CD8-positive, alpha-beta memory T cell (primary cell): ENCODE measurements around the gene BANP. TPM values are rescaled to one million over a fixed set of nuclear protein-coding genes. Genes with fewer than 3 reads are reported as not detected.

Experiments used
- CTCF ChIA-PET: fragments of 350-600 bp; sonication (Branson Sonifier 250); formaldehyde crosslinking; loops from one replicate; lab custom pipeline; 2021; ENCODE audit warnings: antibody characterized with exemption; lab: Charles Lee
- POLR2A ChIA-PET: fragments of 350-600 bp; sonication (Branson Sonifier 250); formaldehyde crosslinking; loops from one replicate; lab custom pipeline; 2021; ENCODE audit warnings: antibody characterized with exemption; lab: Charles Lee
- DNase-seq, 5 donors: peaks; one replicate each; pipeline versions ENCODE4 v3.0.0 to v3.0.0-alpha.2; 2020 to 2022; ENCODE audit warnings: mixed read lengths in 1 of 5
- H3K27ac ChIP-seq: one replicate; pipeline ENCODE4 v1.7.0; 2013; ENCODE audit warnings: low read depth, mild to moderate bottlenecking, low read length, moderate library complexity
- H3K27me3 ChIP-seq: 2 replicates; pipeline ENCODE4 v1.7.0; 2013; ENCODE audit warnings: low read length, mild to moderate bottlenecking; ENCODE audit not compliant: insufficient read depth, poor library complexity, severe bottlenecking
- H3K36me3 ChIP-seq: 2 replicates; pipeline ENCODE4 v1.7.0; 2013; ENCODE audit warnings: mild to moderate bottlenecking, low read length, moderate library complexity; ENCODE audit not compliant: insufficient read depth
- H3K4me1 ChIP-seq: 2 replicates; pipeline ENCODE4 v1.7.0; 2013; ENCODE audit warnings: mild to moderate bottlenecking, low read length, moderate library complexity; ENCODE audit not compliant: insufficient read depth
- H3K4me3 ChIP-seq: 2 replicates; pipeline ENCODE4 v1.7.0; 2013; ENCODE audit warnings: mild to moderate bottlenecking, low read length
- H3K9me3 ChIP-seq: 2 replicates; pipeline ENCODE4 v1.7.0; 2013; ENCODE audit warnings: mild to moderate bottlenecking, low read length
- H3K27ac Mint-ChIP-seq, 8 donors: one replicate each; pipeline ENCODE4 v1.8.0; 2020 to 2021; ENCODE audit warnings: mixed read lengths in 8 of 8, mild to moderate bottlenecking in 6 of 8, inconsistent platforms in 3 of 8, moderate library complexity in 3 of 8
- H3K27me3 Mint-ChIP-seq, 2 donors: one replicate each; pipeline ENCODE4 v1.8.0; 2020 to 2021; ENCODE audit warnings: mixed read lengths in 2 of 2, mild to moderate bottlenecking in 1 of 2, moderate library complexity in 1 of 2
- H3K36me3 Mint-ChIP-seq, 3 donors: one replicate each; pipeline ENCODE4 v1.8.0; 2020 to 2021; ENCODE audit warnings: mixed read lengths in 3 of 3, inconsistent platforms in 1 of 3, mild to moderate bottlenecking in 1 of 3
- H3K4me1 Mint-ChIP-seq, 3 donors: one replicate each; pipeline ENCODE4 v1.8.0; 2020 to 2021; ENCODE audit warnings: mixed read lengths in 3 of 3, inconsistent platforms in 1 of 3, mild to moderate bottlenecking in 1 of 3
- H3K4me3 Mint-ChIP-seq, 7 donors: one replicate each; pipeline ENCODE4 v1.8.0; 2020 to 2021; ENCODE audit warnings: mixed read lengths in 7 of 7, mild to moderate bottlenecking in 6 of 7, moderate library complexity in 4 of 7, inconsistent platforms in 2 of 7
- H3K9me3 Mint-ChIP-seq, 5 donors: one replicate each; pipeline ENCODE4 v1.8.0; 2020 to 2022; ENCODE audit warnings: mixed read lengths in 5 of 5, mild to moderate bottlenecking in 3 of 5, moderate library complexity in 2 of 5, inconsistent platforms in 1 of 5
- polyA plus RNA-seq: library from polyadenylated mRNA; unstranded; fragments of 300-500 nt; fragmentation: Illumina TruSeq; gene quantifications from one replicate; pipeline ENCODE4 v1.2.3, GENCODE V29; 2021
- total RNA-seq, 2 experiments: library from RNA; stranded (reverse); gene quantifications; one replicate each; pipeline ENCODE4 v1.2.3, GENCODE V29; 2021

BANP gene
- total and polyA plus RNA-seq, 3 experiments from 2014 or later: 28.5 to 32.5 (median 29.5) TPM

- H3K4me3 Mint-ChIP-seq: no peak overlapping the region
- H3K36me3 ChIP-seq: peaks cover 32% of the 10 kb centered on the region
- peak overlapping the region in 1 of 8 donors; percentile 1 for H3K27ac Mint-ChIP-seq
- H3K4me1 ChIP-seq: no peaks in the 10 kb centered on the region
- no peaks in the 10 kb centered on the region for H3K27me3 ChIP-seq
- H3K4me1 Mint-ChIP-seq: peaks cover 0 to 7% (median 4%) of the 10 kb centered on the region in 3 donors
- peaks cover 4 to 92% (median 18%) of the 10 kb centered on the region in 3 donors for H3K36me3 Mint-ChIP-seq
- H3K9me3 ChIP-seq: no peaks in the 10 kb centered on the region
- peak in 1 of 5 donors; percentile 25 for DNase-seq
- CTCF ChIA-PET: no interaction called here
- H3K4me3 ChIP-seq: no peak overlapping the region
- H3K27me3 Mint-ChIP-seq: no peaks in the 10 kb centered on the region
- H3K27ac ChIP-seq: no peak overlapping the region
- H3K9me3 Mint-ChIP-seq: no peaks in the 10 kb centered on the region
- POLR2A ChIA-PET: no interaction called here
Measured at GRCh38 chr16:88008840-88009239, 57.6 kb downstream of the BANP start.

DNA sequence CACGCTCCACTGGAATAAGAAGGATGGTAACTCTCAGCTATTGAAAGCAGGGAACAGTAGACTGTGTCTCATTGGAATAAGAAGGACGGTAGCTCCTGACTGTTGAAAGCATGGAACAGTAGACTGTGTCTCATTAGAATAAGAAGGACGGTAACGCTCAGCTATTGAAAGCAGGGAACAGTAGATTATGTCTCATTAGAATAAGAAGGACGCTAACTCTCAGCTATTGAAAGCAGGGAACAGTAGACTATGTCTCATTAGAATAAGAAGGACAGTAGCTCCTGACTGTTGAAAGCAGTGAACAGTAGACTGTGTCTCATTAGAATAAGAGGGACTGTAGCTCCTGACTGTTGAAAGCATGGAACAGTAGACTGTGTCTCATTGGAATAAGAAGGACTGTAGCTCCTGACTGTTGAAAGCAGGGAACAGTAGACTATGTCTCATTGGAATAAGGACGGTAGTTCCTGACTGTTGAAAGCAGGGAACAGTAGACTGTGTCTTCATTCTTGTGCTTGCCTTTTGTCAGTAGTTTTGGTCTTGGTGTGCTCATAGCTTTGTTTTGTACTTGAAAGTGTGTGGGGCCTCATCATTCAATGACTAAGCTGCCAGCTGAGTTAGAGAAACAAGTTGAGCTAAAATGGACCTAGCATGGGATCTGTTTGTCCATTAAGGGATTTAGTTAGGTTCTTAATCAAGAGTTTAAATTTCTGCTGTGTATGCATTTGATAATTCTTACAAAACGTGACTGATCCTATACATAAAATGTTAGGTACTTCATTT, 58.5 kb downstream of the BANP start:
- H3K36me3 ChIP-seq: peaks cover 30% of the 10 kb centered on the region
- H3K27me3 ChIP-seq: no peaks in the 10 kb centered on the region
- no peak overlapping the region for H3K27ac ChIP-seq
- Mint-ChIP-seq H3K27ac (peak overlapping the region in 3 of 8 donors; percentile 7 to 36 (median 10)), H3K27me3 (no peaks in the 10 kb centered on the region), H3K9me3 (no peaks in the 10 kb centered on the region), H3K4me1 (peaks cover 0 to 7% (median 2%) of the 10 kb centered on the region in 3 donors), H3K4me3 (no peak overlapping the region), H3K36me3 (peaks cover 0 to 90% (median 15%) of the 10 kb centered on the region in 3 donors)
- POLR2A ChIA-PET: no interaction called here
- DNase-seq: no peak
- CTCF ChIA-PET: no interaction called here
- H3K9me3 ChIP-seq: no peaks in the 10 kb centered on the region
- H3K4me1 ChIP-seq: no peaks in the 10 kb centered on the region
- H3K4me3 ChIP-seq: no peak overlapping the region

GRCh38 chr16:88010343-88010967, 59.2 kb downstream of the BANP start:
- H3K4me1 Mint-ChIP-seq: peaks cover 0 to 7% (median 2%) of the 10 kb centered on the region in 3 donors
- Histone ChIP-seq H3K4me3 (no peak overlapping the region), H3K27ac (no peak overlapping the region), H3K27me3 (no peaks in the 10 kb centered on the region), H3K36me3 (peaks cover 23% of the 10 kb centered on the region), H3K9me3 (no peaks in the 10 kb centered on the region), H3K4me1 (no peaks in the 10 kb centered on the region)
- H3K9me3 Mint-ChIP-seq: no peaks in the 10 kb centered on the region
- H3K27me3 Mint-ChIP-seq: no peaks in the 10 kb centered on the region
- peak overlapping the region in 1 of 8 donors; percentile 29 for H3K27ac Mint-ChIP-seq
- H3K4me3 Mint-ChIP-seq: no peak overlapping the region
- DNase-seq: peak in 1 of 5 donors; percentile 16
- ChIA-PET CTCF (no interaction called here), POLR2A (no interaction called here)
- H3K36me3 Mint-ChIP-seq: peaks cover 0 to 88% (median 15%) of the 10 kb centered on the region in 3 donors

- H3K27ac Mint-ChIP-seq: peak overlapping the region in 1 of 8 donors; percentile 29
- H3K4me3 Mint-ChIP-seq: no peak overlapping the region
- Histone ChIP-seq H3K27me3 (no peaks in the 10 kb centered on the region), H3K4me3 (no peak overlapping the region), H3K36me3 (peaks cover 21% of the 10 kb centered on the region), H3K27ac (no peak overlapping the region), H3K4me1 (no peaks in the 10 kb centered on the region), H3K9me3 (no peaks in the 10 kb centered on the region)
- ChIA-PET POLR2A (no interaction called here), CTCF (no interaction called here)
- no peaks in the 10 kb centered on the region for H3K27me3 Mint-ChIP-seq
- H3K9me3 Mint-ChIP-seq: no peaks in the 10 kb centered on the region
- peaks cover 0 to 7% (median 2%) of the 10 kb centered on the region in 3 donors for H3K4me1 Mint-ChIP-seq
- peaks cover 0 to 82% (median 15%) of the 10 kb centered on the region in 3 donors for H3K36me3 Mint-ChIP-seq
- peak in 1 of 5 donors; percentile 30 for DNase-seq
Measured at GRCh38 chr16:88010968-88011483, 59.8 kb downstream of the BANP start.

DNA sequence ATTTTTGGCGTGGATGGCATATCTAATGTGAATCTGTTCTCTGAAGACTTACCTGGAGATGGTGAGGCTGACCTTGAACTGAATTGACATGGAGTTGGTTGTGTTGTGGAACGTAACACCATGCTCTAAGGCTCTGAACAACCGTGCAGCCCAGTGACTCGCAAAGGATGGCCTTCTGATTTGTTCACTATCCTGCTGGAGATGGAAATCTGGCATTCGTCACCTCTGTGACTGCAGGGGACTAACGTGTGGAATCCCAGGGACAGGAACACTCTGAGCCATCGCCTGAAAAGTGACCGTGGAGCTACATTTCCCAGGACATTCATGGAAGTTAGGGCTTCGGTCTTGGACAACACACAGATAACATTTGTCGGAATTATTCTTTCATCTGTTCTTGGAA, 61.1 kb downstream of the BANP start:
- H3K27ac Mint-ChIP-seq: no peak overlapping the region

DNA sequence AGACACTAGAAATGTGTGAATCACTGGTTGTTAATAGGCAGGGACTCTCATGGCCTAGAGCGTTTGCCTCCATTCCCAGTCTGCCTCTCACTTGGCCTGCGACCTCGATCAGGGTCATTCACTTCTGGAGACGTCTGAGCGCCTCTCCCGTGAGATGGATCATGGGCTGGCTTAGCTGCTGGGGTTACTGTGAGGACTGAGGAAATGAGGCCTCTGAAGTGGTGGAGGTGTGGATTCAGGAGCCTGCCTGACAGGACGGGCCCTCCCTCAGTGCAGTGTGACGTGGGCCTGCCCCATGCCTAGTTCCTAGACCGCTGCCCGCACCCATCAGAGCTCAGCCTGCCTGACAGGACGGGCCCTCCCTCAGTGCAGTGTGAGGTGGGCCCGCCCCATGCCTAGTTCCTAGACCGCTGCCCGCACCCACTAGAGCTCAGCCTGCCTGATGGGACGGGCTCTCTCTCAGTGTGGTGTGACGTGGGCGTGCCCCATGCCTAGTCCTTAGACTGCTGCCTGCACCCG, 61.9 kb downstream of the BANP start:
- Mint-ChIP-seq H3K4me3 (no peak overlapping the region), H3K36me3 (peaks cover 0 to 84% (median 11%) of the 10 kb centered on the region in 3 donors), H3K9me3 (no peaks in the 10 kb centered on the region), H3K27me3 (no peaks in the 10 kb centered on the region), H3K4me1 (peaks cover 0 to 7% (median 2%) of the 10 kb centered on the region in 3 donors), H3K27ac (peak overlapping the region in 4 of 8 donors; percentile 17 to 79 (median 54))
- Histone ChIP-seq H3K9me3 (no peaks in the 10 kb centered on the region), H3K4me3 (no peak overlapping the region), H3K36me3 (peaks cover 10% of the 10 kb centered on the region), H3K27ac (no peak overlapping the region), H3K4me1 (no peaks in the 10 kb centered on the region), H3K27me3 (no peaks in the 10 kb centered on the region)
- ChIA-PET POLR2A (no interaction called here), CTCF (no interaction called here)
- peak in 2 of 5 donors; percentile 13 to 17 for DNase-seq

More for the DNA sequence above, 61.1 kb downstream of the BANP start:
- H3K4me3 ChIP-seq: no peak overlapping the region
- peak in 1 of 5 donors; percentile 33 for DNase-seq
- ChIA-PET POLR2A (no interaction called here), CTCF (no interaction called here)
- Mint-ChIP-seq H3K9me3 (no peaks in the 10 kb centered on the region), H3K4me1 (peaks cover 0 to 7% (median 2%) of the 10 kb centered on the region in 3 donors), H3K27me3 (no peaks in the 10 kb centered on the region), H3K4me3 (no peak overlapping the region), H3K36me3 (peaks cover 0 to 86% (median 15%) of the 10 kb centered on the region in 3 donors)
- H3K27ac ChIP-seq: no peak overlapping the region
- H3K36me3 ChIP-seq: peaks cover 16% of the 10 kb centered on the region
- no peaks in the 10 kb centered on the region for H3K4me1 ChIP-seq
- no peaks in the 10 kb centered on the region for H3K27me3 ChIP-seq
- no peaks in the 10 kb centered on the region for H3K9me3 ChIP-seq

- no peak overlapping the region for H3K4me3 Mint-ChIP-seq
- CTCF ChIA-PET: no interaction called here
- POLR2A ChIA-PET: no interaction called here
Measured at GRCh38 chr16:88013766-88014251, 62.6 kb downstream of the BANP start.

More at GRCh38 chr16:88013766-88014251, 62.6 kb downstream of the BANP start:
- peak in 1 of 5 donors; percentile 11 for DNase-seq
- H3K36me3 Mint-ChIP-seq: peaks cover 0 to 84% (median 8%) of the 10 kb centered on the region in 3 donors
- H3K27ac Mint-ChIP-seq: peak overlapping the region in 4 of 8 donors; percentile 17 to 79 (median 54)
- H3K9me3 Mint-ChIP-seq: no peaks in the 10 kb centered on the region
- H3K4me3 ChIP-seq: no peak overlapping the region
- no peak overlapping the region for H3K27ac ChIP-seq
- no peaks in the 10 kb centered on the region for H3K27me3 ChIP-seq
- no peaks in the 10 kb centered on the region for H3K27me3 Mint-ChIP-seq
- peaks cover 0 to 7% (median 2%) of the 10 kb centered on the region in 3 donors for H3K4me1 Mint-ChIP-seq
- H3K36me3 ChIP-seq: peaks cover 10% of the 10 kb centered on the region
- H3K9me3 ChIP-seq: no peaks in the 10 kb centered on the region
- H3K4me1 ChIP-seq: no peaks in the 10 kb centered on the region
